ENCODE measurements around the gene CASK. TPM values are rescaled to one million over a fixed set of nuclear protein-coding genes. Genes with fewer than 3 reads are reported as not detected.
A peak's percentile ranks its signal among the peaks of the same experiment; 100 is the strongest.
"Not testable (repeated sequence)": the region's sequence is repeated elsewhere in the genome, so short reads cannot be mapped to it uniquely, and the experiment has no call there.

CASK gene
- total RNA-seq, 1 experiment from 2014 or later = 31.5 TPM

DNA sequence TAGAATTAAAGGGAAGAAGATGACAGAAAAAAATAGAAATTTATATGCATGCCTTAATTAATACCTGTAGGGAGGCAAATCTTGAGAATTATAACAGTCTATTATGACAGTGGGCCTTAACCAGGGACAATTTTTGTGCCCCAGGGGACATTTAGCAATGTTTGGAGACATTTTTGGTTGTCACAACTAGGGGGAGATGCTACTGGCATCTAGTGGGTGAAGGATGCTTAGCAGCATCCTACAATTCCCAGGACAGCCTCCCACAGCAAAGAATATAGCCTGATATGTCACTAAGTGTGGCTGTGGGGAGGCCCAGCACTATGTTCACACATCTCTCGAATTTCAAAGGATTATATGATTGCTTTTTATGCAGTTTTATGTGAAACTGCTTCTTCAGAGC is 188.8 kb downstream of the CASK start:
- peak; percentile 37 for DNase-seq (ENCODE audit: low read depth)

DNA sequence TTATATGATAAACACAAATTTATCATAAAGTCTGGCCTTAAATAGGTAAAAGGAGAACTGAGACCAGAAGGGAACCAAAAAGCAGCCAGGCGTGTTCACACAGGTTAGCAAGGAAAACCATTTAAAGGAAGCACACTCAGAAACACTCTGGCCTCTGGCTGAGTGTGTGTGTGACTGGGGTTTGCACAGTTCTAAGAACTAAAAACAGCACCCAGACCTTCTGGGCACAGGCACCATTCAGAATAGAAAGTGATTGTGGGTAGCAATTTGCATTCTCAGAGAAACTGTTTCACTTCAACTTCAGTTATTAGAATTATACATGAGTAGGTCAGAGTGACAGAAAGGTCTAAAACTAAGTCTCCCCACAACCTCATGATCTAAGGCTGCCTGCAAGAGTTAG is 189.4 kb downstream of the CASK start:
- no peak for DNase-seq (ENCODE audit: low read depth)

DNA sequence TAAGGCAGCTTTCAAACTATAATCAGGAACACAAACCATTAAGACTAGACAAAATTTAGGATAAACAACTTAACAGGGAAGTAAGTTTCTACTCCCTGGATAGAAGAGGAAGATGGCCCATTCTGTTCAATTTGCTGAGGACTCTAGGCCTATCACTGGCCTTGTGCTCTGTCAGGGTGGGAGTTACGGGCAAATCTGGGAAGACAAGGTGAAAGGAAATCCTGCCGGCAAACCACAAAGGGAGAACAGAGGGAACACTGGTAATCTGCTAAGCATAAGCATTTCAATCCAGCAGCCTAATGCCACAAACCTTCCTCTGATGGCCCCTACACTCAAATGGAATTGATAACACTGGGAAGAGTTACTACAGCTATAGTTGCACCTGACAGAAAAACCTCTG is 191.1 kb downstream of the CASK start:
- DNase-seq (ENCODE audit: low read depth) = no peak

- DNase-seq (ENCODE audit: low read depth) = peak; percentile 9
Observed at GRCh38 chrX:41730081-41730480, 193.3 kb downstream of the CASK start.

- no peak for DNase-seq (ENCODE audit: low read depth)
Observed at GRCh38 chrX:41728125-41728524, 195.2 kb downstream of the CASK start.

- no peak for DNase-seq (ENCODE audit: low read depth)
Observed at GRCh38 chrX:41723826-41724225, 199.5 kb downstream of the CASK start, which contains the start of gene GPR82. Gene GPR82, plus strand, starts transcription at chrX:41724181. Its CDS starts 2,846 bp downstream, at chrX:41727027.

DNA sequence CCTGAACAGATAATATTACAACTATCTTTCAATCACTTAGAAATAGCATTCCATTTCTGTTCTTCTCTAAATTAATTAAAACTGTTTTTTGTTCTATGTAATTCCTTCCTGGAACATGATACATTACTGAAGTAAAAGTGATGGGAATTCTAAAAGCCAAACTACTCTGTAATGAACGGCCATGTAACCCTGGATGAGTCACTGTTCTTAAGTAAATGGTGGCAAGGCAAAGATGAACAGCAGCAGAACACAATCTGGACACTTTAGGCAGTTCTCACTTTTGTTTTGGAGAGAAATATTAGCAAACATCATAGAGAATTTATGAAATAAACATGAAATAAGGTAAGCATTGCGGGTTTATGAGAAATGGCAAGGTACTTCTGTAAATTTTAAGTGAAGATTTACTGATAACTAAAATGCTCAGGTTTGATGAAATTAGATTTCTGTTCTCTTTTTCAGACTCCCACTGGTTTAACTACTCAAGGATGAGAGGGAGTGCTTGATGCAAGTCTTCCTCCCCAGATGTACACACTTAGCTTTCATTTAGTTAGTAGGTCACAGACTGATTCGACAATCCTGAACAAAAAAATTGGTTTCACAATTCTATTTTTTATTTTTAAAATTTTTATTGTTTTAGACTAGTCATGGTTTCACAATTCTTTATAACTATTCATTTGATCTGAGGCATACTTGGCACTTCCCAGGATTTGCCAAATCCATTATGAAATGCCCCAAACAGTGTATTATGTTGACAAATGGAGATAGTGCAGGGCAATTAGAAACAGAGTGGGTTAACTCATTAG is 200.3 kb downstream of the CASK start:
- DNase-seq (ENCODE audit: low read depth) = peak; percentile 3

DNA sequence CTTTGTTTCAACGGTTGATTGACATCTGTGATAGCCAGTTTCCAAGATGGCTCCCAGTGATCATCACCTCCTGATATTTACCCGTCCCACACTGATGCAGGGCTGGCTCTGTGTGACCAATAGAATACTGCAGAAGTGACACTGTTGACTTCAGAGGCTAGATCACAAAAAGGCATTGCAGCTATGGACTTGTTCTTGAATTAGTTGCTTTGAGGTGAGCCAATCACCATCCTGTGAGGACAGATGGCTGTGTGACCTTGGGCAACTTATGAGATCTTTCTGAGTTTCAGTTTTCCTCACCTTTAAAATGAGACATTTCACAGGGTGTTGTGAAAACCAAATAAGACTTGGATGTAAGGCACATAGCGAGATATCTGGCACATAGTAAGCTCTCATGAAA is 201.1 kb downstream of the CASK start:
- DNase-seq (ENCODE audit: low read depth) = no peak

DNA sequence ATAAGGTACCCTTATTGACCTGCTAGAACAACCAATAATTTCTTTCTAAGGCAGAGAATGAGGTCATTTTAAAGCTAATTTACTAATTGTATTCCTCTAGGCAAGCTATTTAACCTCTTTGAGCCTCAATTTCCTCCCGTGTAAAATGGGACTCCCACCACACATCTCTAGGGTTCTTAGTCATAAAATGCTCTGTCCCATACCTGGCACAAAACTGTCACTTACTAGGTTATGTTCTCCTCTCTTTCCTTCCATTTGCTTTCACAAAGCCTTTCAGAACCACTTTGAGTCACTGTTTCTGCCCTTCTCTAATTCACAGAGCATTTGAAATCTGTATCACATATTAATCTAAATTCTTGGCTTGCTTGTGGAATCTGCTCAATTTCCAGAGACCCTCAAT is 201.8 kb downstream of the CASK start:
- no peak for DNase-seq (ENCODE audit: low read depth)

GRCh38 chrX:41720125-41720779 is 203.1 kb downstream of the CASK start:
- DNase-seq (ENCODE audit: low read depth) = no peak

- not testable (repeated sequence) for DNase-seq (ENCODE audit: low read depth)
Observed at GRCh38 chrX:41719610-41720009, 203.7 kb downstream of the CASK start.

GRCh38 chrX:41718481-41719235 is 204.7 kb downstream of the CASK start:
- peak; percentile 16 for DNase-seq (ENCODE audit: low read depth)

GRCh38 chrX:41716767-41717473 is 206.4 kb downstream of the CASK start:
- DNase-seq (ENCODE audit: low read depth) = no peak

GRCh38 chrX:41716222-41716621 is 207.1 kb downstream of the CASK start:
- no peak for DNase-seq (ENCODE audit: low read depth)

DNA sequence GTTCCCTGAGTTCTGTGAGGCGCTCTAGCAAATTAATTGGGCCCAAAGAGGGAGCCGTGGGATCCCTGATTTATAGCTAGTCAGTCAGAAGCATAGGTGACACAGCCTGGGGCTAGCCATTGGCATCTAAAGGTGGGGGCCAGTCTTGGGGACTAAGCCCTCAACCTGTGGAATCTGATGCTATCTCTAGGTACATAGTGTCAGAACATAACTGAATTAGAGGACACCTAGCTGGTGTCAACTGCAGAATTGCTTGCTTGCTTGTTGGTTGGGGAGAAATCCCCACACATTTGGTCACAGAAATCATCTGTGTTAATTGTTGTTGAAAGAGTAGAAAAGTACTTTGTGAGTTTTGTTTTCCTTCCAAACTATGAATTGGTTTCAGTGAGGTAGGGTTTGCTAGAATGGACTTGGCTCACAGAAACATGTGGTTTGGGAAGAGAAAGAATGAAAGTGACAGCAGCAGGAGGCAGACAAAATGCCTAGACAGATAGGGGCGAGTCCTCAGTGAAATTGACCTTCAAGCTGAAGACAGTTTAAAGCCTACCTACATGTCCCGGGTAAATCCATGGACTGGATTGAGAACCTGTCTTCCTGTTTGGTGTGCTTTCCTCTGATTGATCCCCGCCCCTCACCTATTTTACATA is 212.2 kb downstream of the CASK start:
- no peak for DNase-seq (ENCODE audit: low read depth)

DNA sequence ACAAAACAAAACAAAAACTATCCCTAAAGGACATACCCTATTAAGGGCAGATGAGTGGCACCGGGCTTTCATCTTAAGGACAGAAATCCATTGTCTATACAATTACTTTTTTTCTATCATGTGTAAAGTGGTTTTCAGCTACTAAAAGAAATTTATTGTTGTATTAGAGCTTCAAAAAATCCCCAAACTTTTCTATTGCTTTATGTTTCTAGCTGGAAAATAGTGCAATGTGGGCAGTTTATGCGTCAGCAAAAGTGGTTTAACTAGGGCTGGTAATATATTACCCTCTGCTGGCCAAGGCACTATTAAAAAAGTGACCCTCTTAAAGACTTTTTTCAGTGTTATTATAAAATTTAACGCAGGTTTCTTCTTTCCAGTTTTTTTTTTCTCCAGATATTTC is 214.9 kb downstream of the CASK start:
- no peak for DNase-seq (ENCODE audit: low read depth)

DNA sequence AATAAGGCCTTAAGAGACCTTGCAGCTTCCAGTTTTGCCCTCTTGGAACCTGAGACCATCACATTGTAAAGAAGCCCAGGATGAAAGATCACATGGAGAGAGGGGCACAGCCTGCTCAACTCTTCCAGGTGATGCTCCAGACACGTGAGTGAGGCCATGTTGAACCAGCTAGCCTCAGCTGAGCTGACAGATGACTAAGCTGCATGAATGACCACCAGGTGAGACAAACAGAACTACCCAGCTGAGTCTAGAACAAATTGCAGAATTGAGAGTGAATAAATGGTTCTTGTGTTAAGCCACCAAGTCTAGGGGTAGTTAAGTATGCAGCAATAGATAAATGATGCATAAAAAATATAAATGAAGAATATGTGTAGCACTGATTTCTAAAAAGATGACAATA is 216.1 kb downstream of the CASK start:
- DNase-seq (ENCODE audit: low read depth) = no peak

- no peak for DNase-seq (ENCODE audit: low read depth)
Observed at GRCh38 chrX:41705680-41706374, 217.5 kb downstream of the CASK start.

GRCh38 chrX:41705042-41705441 is 218.3 kb downstream of the CASK start:
- DNase-seq (ENCODE audit: low read depth) = no peak

- no peak for DNase-seq (ENCODE audit: low read depth)
Observed at GRCh38 chrX:41703574-41704029, 219.8 kb downstream of the CASK start.

DNA sequence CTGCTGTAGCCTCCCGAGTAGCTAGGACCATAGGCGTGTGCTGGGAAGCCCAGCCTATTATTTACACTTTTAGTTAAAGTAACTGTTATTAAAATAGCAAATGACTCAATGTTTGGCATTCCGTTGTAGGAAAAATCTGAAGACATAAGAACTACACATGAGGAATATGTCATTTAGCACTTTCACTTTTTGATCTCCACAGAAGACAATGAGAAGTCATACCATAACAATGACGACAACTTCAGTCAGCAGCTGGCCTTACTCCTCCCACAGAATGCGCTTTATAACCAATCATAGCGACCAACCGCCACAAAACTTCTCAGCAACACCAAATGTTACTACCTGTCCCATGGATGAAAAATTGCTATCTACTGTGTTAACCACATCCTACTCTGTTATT is 227.9 kb downstream of the CASK start:
- peak; percentile 3 for DNase-seq (ENCODE audit: low read depth)

All from M059J (cell line).